Thoracic aorta (tissue), 2 donors: ENCODE data around the gene GBP2. TPM values are rescaled to one million over a fixed set of nuclear protein-coding genes. Genes with fewer than 3 reads are reported as not detected.

Source experiments
- ATAC-seq: fragments of 150-250 bp; one replicate; pipeline ENCODE4 v1.8.0; 2017; ENCODE audit warnings: low read depth; ENCODE audit not compliant: insufficient number of reproducible peaks, low FRiP score
- DNase-seq: peaks from one replicate; pipeline ENCODE4 v3.0.0-alpha.2; 2020; ENCODE audit warnings: low spot score
- H3K27ac ChIP-seq, 2 donors: fragments of 200-600 bp; sonication (generic); 1 replicate in 1 of 2; 2 replicates in 1 of 2; pipeline ENCODE4 v1.5.1; 2016; ENCODE audit warnings: mild to moderate bottlenecking in 2 of 2, moderate library complexity in 2 of 2
- H3K27me3 ChIP-seq: fragments of 200-600 bp; sonication (generic); replicated peaks from 2 replicates; pipeline ENCODE4 v1.6.0; 2016; ENCODE audit warnings: mild to moderate bottlenecking; ENCODE audit not compliant: insufficient read depth
- H3K36me3 ChIP-seq: fragments of 200-600 bp; sonication (generic); one replicate; pipeline ENCODE4 v1.5.1; 2016
- H3K4me1 ChIP-seq, 2 donors: fragments of 200-600 bp; sonication (generic); 1 replicate in 1 of 2; 2 replicates in 1 of 2; pipeline versions ENCODE4 v1.5.1 to v1.6.0; 2016; ENCODE audit warnings: low read depth in 2 of 2, mild to moderate bottlenecking in 1 of 2; ENCODE audit not compliant: control insufficient read depth in 1 of 2
- H3K4me3 ChIP-seq: fragments of 200-600 bp; sonication (generic); 2 replicates; pipeline ENCODE4 v1.5.1; 2016; ENCODE audit warnings: mild to moderate bottlenecking
- H3K9me3 ChIP-seq: fragments of 200-600 bp; sonication (generic); 2 replicates; pipeline ENCODE4 v1.5.1; 2016
- CTCF ChIP-seq: fragments of 200-600 bp; sonication (generic); IDR thresholded peaks from one replicate; pipeline ENCODE4 v1.5.1; 2019; ENCODE audit warnings: antibody characterized with exemption
- total RNA-seq, 2 donors: library from RNA; depleted of rRNA; stranded (reverse); fragments of >200 nt; gene quantifications; one replicate each; pipeline versions ENCODE4 v1.1.0 to v1.2.3, GENCODE V29; 2016

The GBP2 gene
- total RNA-seq, 2 donors from 2014 or later: 79.7 to 89.5 TPM

- TF ChIP-seq CTCF: no peak
- Histone ChIP-seq H3K27me3 (no peaks in the 10 kb centered on the region), H3K4me1 (peaks cover 30 to 54% of the 10 kb centered on the region in 2 donors), H3K4me3 (peak overlapping the region; percentile 71), H3K36me3 (peaks cover 3% of the 10 kb centered on the region), H3K27ac (peak overlapping the region; percentile 57 to 71), H3K9me3 (no peaks in the 10 kb centered on the region)
- ATAC-seq: peak; percentile 23
- no peak for DNase-seq
These were observed 538 bp downstream of the GBP2 start for GRCh38 chr1:89125240-89125912.

GRCh38 chr1:89121641-89122040, 4.3 kb downstream of the GBP2 start:
- Histone ChIP-seq H3K27ac (no peak overlapping the region), H3K27me3 (no peaks in the 10 kb centered on the region), H3K36me3 (peaks cover 34% of the 10 kb centered on the region), H3K4me3 (no peak overlapping the region), H3K4me1 (peaks cover 18 to 34% of the 10 kb centered on the region in 2 donors), H3K9me3 (no peaks in the 10 kb centered on the region)
- DNase-seq: no peak
- ATAC-seq: no peak
- no peak for TF ChIP-seq CTCF

- TF ChIP-seq CTCF: no peak
- H3K4me1 ChIP-seq: no peaks in the 10 kb centered on the region
- no peaks in the 10 kb centered on the region for H3K27me3 ChIP-seq
- H3K9me3 ChIP-seq: no peaks in the 10 kb centered on the region
- ATAC-seq (no peak), DNase-seq (no peak)
- H3K36me3 ChIP-seq: peaks cover 73% of the 10 kb centered on the region
- H3K27ac ChIP-seq: no peak overlapping the region
- H3K4me3 ChIP-seq: no peak overlapping the region
These were observed 11.3 kb downstream of the GBP2 start for GRCh38 chr1:89114662-89115061.

- no peak overlapping the region for H3K4me3 ChIP-seq
- no peak overlapping the region for H3K27ac ChIP-seq
- ATAC-seq (no peak), DNase-seq (no peak)
- no peaks in the 10 kb centered on the region for H3K27me3 ChIP-seq
- peaks cover 64% of the 10 kb centered on the region for H3K36me3 ChIP-seq
- no peaks in the 10 kb centered on the region for H3K4me1 ChIP-seq
- TF ChIP-seq CTCF: no peak
- no peaks in the 10 kb centered on the region for H3K9me3 ChIP-seq
These were observed 12.9 kb downstream of the GBP2 start for GRCh38 chr1:89112871-89113613.

GRCh38 chr1:89104687-89105086, 21.2 kb downstream of the GBP2 start:
- ATAC-seq (no peak), DNase-seq (no peak)
- no peaks in the 10 kb centered on the region for H3K9me3 ChIP-seq
- H3K27me3 ChIP-seq: no peaks in the 10 kb centered on the region
- no peak overlapping the region for H3K27ac ChIP-seq
- H3K36me3 ChIP-seq: peaks cover 35% of the 10 kb centered on the region
- H3K4me3 ChIP-seq: no peak overlapping the region
- no peaks in the 10 kb centered on the region for H3K4me1 ChIP-seq
- TF ChIP-seq CTCF: no peak
